COLO668 (cell line): ENCODE data around the gene BICDL1.

ENCODE experiments used
- DNase-seq: peaks from one replicate; lab custom pipeline; 2025; ENCODE audit not compliant: unreplicated experiment; lab: John Stamatoyannopoulos, UW

BICDL1 gene

DNA sequence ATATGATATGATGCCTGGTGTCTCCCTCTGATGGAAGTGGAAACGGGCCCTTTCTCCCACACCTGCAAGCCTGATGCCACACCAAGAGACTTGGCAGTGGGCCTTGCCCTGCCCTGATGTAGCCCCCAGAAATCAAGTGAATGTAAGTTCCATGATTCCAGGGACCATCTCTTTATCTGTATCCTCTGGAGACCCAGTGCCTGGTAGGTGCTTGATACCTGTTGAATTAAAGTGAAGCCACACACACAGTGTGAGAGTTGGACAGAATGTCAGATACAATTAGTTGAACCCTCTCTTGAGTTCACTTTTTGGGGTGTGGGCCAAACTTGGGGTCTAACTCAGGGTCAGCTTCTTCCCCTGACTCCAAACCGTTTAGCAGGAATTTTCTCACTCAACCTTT is 132.3 kb downstream of the BICDL1 start:
- no peak for DNase-seq

DNA sequence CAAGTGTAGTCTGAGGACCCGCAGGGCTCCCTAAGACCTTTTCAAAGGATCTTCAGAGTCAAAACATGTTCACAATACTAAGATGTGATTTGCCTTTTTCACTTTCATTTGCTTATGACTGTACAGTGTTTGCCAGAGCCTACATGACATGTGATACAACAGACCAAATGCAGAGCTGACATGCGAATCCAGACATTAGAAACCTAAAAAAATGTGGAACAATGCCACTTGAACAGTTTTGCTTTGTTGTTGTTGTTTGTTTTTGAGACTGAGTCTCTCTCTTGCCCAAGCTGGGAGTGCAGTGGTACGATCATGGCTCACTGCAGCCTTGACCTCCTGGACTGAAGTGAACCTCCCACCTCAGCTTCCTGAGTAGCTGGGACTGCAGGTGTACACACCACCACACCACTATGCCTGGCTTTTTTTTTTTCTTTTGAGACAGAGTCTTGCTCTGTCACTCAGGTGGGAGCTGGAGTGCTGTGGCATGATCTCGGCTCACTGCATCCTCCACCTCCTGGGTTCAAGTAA is 132.8 kb downstream of the BICDL1 start:
- DNase-seq: no peak

DNA sequence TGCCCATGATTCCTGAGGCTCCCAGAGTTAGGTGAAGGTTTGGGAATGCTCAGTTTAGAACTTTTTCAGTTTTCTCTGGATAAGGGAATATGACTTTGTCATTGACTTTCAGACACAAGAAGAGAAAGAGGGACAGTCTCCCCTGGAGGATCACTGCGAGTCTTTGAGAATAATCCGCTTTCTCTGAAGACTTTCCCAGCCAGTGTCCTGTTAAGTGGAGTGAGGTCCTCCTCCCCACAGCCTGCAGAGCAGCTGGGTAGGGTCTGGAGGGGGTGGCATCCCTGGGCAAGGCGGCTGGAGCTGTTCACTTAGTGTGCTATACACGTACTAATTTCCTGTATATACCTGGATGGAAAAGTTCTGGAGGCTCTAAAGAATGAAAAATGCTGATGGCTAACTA is 136.0 kb downstream of the BICDL1 start:
- no peak for DNase-seq

DNA sequence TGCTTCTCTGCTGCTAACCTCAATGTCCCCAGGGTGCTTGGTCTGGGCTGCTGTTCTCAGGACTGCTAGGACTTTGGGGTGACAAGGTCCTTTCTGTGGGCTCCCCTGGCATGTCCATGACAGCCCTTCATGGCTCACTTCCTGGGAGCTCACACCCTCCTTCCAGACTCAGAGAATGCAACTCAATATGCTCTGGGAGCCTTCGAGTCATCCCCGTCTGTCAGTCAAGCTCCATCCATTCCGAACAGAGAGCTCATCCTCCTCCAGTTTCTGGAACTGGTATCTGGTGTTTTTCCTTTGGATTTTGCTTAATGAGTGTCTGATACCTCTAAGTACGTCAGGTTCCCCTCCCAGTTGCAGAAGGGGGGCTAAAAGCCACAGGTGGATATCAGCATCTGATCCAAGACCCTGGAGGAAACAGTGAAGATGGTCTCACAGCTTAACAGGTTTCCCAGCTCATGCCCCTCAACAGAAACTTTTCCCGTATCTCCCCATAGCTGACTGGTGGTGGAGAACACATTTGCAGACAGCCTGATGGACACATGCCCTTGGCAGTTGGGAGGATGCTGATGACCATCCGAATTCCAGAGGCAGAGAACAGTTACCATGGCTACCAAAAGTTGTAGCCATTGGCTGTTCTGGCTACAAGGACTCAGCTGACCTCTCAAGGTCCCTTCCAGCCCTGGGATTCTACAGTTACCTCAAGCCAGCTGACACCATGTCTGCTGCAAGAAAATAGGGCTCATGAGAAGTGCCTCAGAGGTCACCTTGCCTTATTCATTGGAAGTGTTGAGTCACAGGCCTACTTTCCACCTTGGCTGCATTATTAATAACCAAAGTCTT is 137.0 kb downstream of the BICDL1 start:
- DNase-seq: no peak

DNA sequence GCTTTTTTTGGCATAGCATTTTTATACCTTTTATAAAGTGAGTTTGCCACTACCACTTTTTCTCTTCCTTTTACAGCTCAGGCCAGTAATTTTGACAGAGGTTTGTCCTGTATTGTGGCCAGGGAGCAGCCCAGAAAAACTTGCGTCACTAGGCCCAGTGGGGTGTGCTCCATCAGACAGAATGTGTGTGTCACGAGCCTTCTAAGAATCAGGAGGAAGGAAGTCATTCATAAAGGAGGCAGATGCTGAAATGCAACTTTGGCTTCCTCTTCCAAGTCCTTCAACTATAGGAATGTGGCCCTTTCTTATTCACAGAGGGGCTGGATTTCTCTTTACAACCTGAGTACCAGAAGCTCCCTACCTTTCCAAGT is 137.6 kb downstream of the BICDL1 start:
- no peak for DNase-seq

DNA sequence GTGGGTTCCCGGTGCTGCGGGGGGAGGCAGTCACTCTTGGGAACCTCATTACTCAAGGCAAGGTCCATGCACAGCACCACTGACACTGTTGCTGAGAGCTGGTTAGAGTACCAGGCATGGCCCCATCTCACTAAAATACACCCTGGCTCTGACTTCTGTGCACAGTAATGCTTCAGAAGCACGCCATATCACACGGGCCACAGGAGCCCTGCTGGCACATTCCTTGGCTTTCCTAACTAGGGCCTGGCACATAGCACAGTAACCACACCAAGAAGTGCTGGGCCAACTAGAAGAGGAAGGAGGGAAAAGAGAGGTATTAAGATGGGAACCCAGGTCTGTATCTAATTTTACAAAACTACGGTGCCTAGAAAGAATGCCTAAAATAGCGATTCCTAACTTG is 141.0 kb downstream of the BICDL1 start:
- no peak for DNase-seq

DNA sequence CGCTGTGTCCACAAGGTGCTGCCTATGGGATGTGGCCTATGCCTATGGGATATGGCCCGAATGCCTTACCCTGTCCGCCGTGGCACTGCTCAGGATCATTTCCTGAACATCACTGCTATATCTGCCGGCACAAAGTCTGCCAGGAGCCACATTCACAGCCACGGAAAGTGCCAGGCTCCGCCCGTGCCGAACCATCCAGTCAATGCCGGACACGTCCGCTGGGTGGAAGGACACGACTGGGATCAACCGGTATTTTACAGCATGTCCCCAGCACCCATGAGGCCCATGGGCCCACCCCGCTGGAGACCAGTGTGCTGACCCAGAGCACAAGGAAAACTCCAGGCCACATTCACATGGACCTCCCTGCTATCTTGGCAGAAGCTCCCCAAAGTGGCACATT is 142.1 kb downstream of the BICDL1 start:
- no peak for DNase-seq

DNA sequence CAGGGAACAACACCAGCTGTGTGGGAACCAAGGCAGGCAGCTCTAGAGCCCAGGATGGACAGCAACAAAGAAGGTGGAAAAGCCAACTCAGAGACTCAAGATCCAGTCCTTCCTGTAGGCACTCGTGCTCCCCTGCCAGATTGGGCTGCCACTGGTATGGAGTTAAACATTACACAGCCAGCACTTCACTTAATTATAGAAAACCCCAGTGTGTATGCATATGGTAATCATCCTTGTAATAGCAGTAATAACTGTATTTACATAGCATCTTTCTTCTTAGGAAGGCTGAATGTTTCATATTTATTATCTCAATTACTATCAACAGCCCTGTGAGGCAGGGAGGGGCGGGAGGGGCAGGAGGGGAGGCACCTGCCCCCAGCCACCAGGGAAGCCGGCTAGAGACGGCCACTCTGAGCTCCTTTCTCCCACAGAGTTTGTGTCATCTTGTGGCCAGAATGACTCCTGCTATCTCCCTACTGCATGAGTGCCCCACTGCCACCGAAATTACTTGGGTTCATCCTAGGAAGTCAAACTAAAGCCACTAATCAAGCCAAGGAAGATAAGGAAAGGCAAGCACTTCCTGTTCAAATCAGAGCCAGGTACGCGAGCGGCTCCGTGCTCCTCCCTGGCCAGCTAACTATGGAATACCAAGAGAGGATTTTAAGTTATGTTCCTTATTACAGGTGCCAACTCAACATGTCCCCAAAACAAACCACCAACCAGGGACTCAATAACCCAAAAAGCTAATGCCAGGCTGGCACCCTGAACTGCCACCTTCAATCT is 143.2 kb downstream of the BICDL1 start:
- DNase-seq: no peak

DNA sequence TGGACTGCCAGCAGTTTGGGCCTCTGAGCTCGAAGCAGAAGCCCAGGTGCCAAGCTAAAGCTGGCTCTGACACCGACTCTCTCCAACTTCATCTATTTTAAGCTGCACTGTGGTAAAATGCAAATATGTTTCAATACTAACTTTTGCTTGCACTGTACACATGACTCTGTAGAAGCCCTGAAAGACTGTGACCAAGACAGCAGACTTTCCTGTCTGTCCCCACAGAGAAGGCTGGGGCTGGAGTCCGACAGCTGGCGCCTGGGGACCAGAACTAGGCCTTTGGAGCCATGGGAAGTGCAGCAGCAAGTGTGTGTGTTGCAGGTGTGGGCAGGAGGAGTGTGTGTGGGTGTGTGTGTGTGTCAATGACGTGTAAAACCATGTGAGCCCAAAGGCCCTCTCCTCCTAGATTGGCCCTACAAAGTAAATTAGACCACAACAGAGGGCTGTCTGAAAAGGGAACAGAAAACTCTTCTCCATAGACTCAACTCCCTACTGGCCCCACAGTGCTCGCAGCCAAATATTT is 143.9 kb downstream of the BICDL1 start:
- no peak for DNase-seq

DNA sequence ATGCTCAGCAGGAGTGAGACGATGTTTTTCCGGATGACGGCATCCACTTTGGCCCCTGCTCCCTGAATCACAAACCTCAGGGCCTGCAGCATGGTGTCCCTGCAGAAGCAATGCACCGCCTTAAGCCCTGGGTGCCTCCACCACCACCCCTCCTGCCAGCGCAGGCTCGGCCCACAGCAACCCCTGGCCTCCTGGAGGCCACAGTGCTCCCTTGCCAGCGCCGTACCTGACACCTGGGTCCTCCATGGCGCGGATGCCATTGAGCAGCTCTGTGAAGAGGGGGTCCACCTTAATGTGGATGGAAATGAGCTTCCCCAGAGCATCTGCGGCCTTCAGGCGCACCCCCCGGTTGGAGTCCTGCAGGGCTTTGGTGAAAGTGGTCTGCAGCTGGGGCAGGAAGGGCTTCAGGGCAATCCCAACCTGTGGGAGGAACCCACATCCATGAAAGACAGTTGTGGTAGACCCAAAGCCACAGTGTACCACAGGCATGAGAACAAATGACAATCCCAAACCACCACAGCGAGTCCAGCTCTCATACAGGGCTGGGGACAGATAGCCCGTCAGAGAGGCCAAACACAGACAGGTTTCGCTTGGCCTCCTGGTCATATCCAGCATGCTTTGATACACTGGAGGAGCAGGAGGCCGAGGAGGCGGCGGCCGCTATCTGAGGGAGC is 145.4 kb downstream of the BICDL1 start:
- no peak for DNase-seq

DNA sequence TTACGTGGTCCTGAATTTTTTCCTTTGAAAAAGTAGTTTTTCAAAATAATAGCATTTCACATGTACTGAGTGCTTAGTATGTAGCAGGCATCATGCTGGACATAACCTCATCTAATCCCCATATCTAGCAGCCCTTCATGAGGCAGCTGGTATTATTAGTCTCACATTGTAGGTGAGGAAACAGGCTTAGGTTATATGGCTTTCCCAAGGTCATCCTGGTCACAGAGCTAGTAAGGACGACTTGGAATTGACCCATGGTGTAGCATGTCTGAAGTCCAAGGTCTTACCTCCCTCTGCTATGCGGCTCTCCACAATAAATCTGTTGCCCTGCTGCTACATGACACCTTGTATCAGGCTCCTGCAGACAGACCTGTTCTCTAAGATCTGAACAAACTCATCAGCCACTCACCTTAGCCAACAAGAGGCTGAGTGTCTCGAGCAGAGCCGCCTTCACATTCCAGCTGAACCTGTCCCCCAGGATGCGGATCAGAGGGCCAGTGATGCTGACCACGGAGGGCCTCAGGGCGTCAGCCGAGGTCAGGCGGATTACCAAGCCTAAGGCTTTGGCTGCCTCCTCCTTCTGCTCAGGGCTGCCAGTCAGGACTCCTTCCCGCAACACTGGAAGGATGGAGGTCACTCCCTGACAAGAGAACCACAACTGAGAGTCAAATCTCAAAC is 147.2 kb downstream of the BICDL1 start:
- no peak for DNase-seq

DNA sequence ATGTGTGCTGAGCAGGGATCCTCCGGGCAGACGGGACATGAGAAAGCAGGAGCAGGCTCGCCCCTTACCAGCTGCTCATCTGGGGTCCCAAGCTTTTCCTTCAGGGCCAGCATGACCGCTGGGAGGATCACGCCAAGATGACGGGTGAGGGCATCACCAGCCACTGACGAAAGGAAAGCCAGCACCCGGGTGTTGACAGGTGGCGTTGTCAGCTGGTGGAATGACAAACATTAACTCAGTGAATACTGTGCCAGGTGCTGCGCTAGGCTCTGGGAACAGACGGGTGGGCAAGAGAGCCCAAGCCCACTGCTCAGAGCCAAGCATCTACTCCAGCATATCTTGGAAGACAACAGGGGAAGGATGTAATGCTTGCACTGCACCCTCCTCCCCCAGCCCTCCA is 148.8 kb downstream of the BICDL1 start:
- no peak for DNase-seq

DNA sequence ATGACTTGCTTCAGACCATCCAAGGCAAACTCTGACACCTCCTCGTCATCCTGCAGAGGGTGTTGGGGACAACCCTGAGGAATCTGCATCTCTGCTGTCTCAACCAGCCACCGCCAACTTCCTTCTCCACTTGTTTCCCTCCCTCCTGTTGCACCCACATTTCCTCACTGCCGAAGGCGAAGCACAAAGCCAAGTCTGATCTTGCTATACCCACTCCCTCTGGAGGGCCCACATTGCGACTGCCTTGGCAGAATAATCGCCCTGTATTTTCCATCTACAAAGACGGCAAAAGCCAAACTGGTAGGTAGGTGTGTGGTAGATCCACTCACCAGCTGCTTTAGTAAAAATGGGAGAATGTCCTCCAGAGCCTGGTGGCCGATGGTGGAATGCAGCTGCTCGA is 149.3 kb downstream of the BICDL1 start:
- no peak for DNase-seq

DNA sequence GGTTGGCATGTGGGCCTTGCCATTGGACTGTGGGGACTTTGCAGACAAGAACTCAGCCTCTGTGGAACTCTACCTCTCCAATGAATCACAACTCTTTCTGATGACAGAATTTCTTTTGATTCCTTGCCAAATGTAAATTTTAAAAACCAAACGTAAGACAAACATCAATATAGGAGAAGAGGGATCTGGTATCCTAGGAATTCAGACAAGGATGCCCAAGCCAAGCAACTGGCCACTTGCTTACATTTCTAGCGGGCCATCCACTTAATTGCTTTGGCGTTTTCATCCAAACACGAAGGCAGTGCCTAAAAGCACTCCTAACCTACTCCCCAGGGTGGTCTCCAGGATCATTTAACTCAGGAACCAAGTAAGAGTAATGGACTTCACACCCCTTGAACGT is 150.9 kb downstream of the BICDL1 start:
- DNase-seq: no peak

DNA sequence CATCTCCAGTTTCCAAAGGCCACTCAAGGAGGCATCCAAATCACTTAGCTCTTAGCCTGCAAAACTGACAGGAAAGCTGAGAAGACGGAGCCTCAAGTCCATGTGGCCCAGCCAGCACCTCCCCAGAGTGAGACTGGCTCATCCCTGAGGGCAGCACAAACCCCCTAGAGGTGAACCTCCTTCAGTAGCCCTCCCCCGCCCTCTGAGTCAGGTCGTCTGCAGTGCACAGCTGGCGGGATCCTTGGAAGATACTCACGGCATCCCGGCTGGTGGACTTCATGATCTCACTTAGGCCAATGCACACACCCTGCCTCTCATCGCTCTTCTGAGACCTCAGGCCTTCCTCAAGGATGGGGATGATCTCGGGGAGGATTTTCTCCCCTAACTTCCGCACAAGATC is 151.6 kb downstream of the BICDL1 start:
- DNase-seq: no peak

DNA sequence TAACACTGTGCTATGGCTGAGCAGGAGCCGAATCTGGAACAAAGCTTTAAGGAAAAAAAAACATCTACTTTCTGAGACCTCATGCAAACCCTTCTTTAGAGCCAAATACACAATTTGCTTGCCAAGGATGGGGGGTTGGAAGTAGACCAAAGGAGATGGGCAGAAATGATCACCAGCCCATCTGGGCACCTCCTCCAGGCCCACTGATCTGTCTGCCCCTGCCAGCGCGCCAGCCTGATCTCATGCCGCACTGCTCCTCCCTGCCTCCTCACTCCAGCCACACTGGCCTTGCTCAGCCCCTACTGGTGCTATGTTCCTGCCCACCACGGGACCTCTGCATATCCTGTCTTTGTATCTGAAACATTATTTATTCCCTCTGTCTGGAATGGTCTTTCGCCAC is 152.3 kb downstream of the BICDL1 start:
- DNase-seq: no peak

DNA sequence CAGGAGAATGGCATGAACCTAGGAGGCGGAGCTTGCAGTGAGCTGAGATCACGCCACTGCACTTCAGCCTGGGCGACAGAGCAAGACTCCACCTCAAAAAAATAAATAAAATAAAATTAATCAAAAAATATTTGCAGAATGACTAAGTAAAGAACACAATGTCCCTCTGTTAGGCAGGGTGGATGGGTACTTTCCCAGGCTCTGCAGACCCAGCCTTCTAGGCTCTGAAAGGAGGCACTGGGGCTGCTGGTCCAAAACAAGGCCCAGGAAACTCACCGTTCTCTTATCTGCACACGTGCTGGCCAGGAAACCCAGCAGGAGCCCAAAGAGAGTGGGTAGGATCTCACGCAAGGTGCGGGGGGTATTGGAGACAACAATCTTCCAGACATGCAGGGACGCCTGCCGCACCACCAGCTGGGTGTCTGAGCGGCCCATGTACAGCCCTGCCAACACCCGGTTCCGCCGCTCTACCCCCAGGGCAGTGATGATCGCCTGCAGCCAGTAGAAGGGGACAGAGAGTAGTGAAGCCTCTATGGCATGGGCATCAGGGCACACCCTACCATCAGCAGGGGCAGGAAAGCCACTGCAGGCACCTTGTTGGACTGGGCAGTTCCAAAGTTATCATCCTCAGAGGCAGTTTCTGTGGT is 153.3 kb downstream of the BICDL1 start:
- no peak for DNase-seq
